ENCODE results near the gene ROPN1L.

GRCh38 chr5:10503321-10503720 is 61.6 kb downstream of the ROPN1L start:
- TF ChIP-seq CTCF (IDR thresholded peaks at IDR 0.05) (no peak), EZH2 (IDR thresholded peaks at IDR 0.05; ENCODE audit: borderline replicate concordance, insufficient read depth, low read depth, low read length, poor library complexity, severe bottlenecking) (no peak)
